HepG2 (cell line): ENCODE data around the gene SLCO2B1. TPM values are rescaled to one million over a fixed set of nuclear protein-coding genes. Genes with fewer than 3 reads are reported as not detected.

Source experiments
- ATF7 ChIP-seq, 2 experiments: fragments of 450-650 bp in 1 of 2; sonication (generic) in 1 of 2; formaldehyde crosslinking in 1 of 2; IDR thresholded peaks; 2 replicates each; pipeline versions ENCODE4 v1.4.0 to v1.6.1; 2016 to 2020; ENCODE audit warnings: antibody characterized with exemption in 1 of 2, mild to moderate bottlenecking in 1 of 2, missing genetic modification reagents in 1 of 2
- CHD2 ChIP-seq: IDR thresholded peaks from 2 replicates; pipeline ENCODE4 v1.6.1; 2011; ENCODE audit warnings: low read depth, low read length, improper control_type of control experiment
- DPF2 ChIP-seq: sonication (generic); formaldehyde crosslinking; IDR thresholded peaks from 2 replicates; pipeline ENCODE4 v1.4.0; 2020; ENCODE audit warnings: mild to moderate bottlenecking, low read depth, missing genetic modification reagents, borderline replicate concordance
- HHEX ChIP-seq: IDR thresholded peaks from 2 replicates; pipeline ENCODE4 v1.6.1; 2016; ENCODE audit warnings: control low read depth
- HNF1B ChIP-seq: sonication (generic); formaldehyde crosslinking; IDR thresholded peaks from 2 replicates; pipeline ENCODE4 v1.5.1; 2020; ENCODE audit warnings: mild to moderate bottlenecking, moderate library complexity, missing genetic modification reagents
- HNRNPL ChIP-seq: fragments of 200-400 bp; formaldehyde crosslinking; IDR thresholded peaks from 2 replicates; pipeline ENCODE4 v1.6.1; 2017; ENCODE audit warnings: mild to moderate bottlenecking, low read depth, low read length
- JUND ChIP-seq: sonication (generic); formaldehyde crosslinking; IDR thresholded peaks from 2 replicates; pipeline ENCODE4 v1.8.0; 2022; ENCODE audit warnings: mild to moderate bottlenecking, missing genetic modification reagents
- MEF2D ChIP-seq: sonication (generic); formaldehyde crosslinking; IDR thresholded peaks from 2 replicates; pipeline ENCODE4 v1.5.1; 2020; ENCODE audit warnings: mild to moderate bottlenecking, missing genetic modification reagents
- MYC ChIP-seq: sonication (generic); formaldehyde crosslinking; IDR thresholded peaks from 2 replicates; pipeline ENCODE4 v1.9.0; 2021; ENCODE audit warnings: missing genetic modification reagents, borderline replicate concordance
- NR1H2 ChIP-seq: sonication (generic); formaldehyde crosslinking; IDR thresholded peaks from 2 replicates; pipeline ENCODE4 v1.8.1; 2022; ENCODE audit warnings: low read depth, missing genetic modification reagents, borderline replicate concordance
- SIN3A ChIP-seq: IDR thresholded peaks from 2 replicates; pipeline ENCODE4 v1.6.1; 2011; ENCODE audit warnings: low read depth, mild to moderate bottlenecking, control low read depth, low read length, borderline replicate concordance
- ZC3H13 ChIP-seq: sonication (generic); formaldehyde crosslinking; IDR thresholded peaks from 2 replicates; pipeline ENCODE4 v1.8.1; 2023; ENCODE audit warnings: mild to moderate bottlenecking, missing genetic modification reagents, moderate library complexity
- ZC3H4 ChIP-seq: sonication (generic); formaldehyde crosslinking; IDR thresholded peaks from 2 replicates; pipeline ENCODE4 v1.4.0; 2020; ENCODE audit warnings: missing genetic modification reagents, borderline replicate concordance
- ZFP91 ChIP-seq: sonication (generic); formaldehyde crosslinking; IDR thresholded peaks from 2 replicates; pipeline ENCODE4 v1.9.0; 2022; ENCODE audit warnings: missing genetic modification reagents, mild to moderate bottlenecking, borderline replicate concordance
- ZFX ChIP-seq: sonication (generic); formaldehyde crosslinking; IDR thresholded peaks from 2 replicates; pipeline ENCODE4 v1.4.0; 2020; ENCODE audit warnings: mild to moderate bottlenecking, low read depth, missing genetic modification reagents, moderate library complexity
- ZNF256 ChIP-seq: sonication (generic); formaldehyde crosslinking; conservative IDR thresholded peaks from 2 replicates; pipeline ENCODE4 v1.4.0; 2020; ENCODE audit warnings: missing genetic modification reagents
- ZNF260 ChIP-seq: sonication (generic); formaldehyde crosslinking; IDR thresholded peaks from 2 replicates; pipeline ENCODE4 v1.4.0; 2020; ENCODE audit warnings: missing genetic modification reagents, low read depth, mild to moderate bottlenecking, borderline replicate concordance
- ZNF276 ChIP-seq: sonication (generic); formaldehyde crosslinking; IDR thresholded peaks from 2 replicates; pipeline ENCODE4 v1.4.0; 2020; ENCODE audit warnings: mild to moderate bottlenecking, low read depth, missing genetic modification reagents
- ZNF510 ChIP-seq: sonication (generic); formaldehyde crosslinking; IDR thresholded peaks from 2 replicates; pipeline ENCODE4 v1.4.0; 2020; ENCODE audit warnings: low read depth, mild to moderate bottlenecking, missing genetic modification reagents
- ZNF530 ChIP-seq: sonication (generic); formaldehyde crosslinking; IDR thresholded peaks from 2 replicates; pipeline ENCODE4 v1.5.0; 2020; ENCODE audit warnings: low read depth, mild to moderate bottlenecking, missing genetic modification reagents
- ZNF660 ChIP-seq: sonication (generic); formaldehyde crosslinking; IDR thresholded peaks from 2 replicates; pipeline ENCODE4 v1.5.1; 2020; ENCODE audit warnings: mild to moderate bottlenecking, low read depth, missing genetic modification reagents, borderline replicate concordance
- polyA plus RNA-seq, 8 experiments: library from polyadenylated mRNA; depleted of rRNA in 3 of 8; stranded (reverse) in 7 of 8; unstranded in 1 of 8; fragments of >200 nt; fragmentation: Illumina TruSeq in 4 of 8; extraction: Trizol in 4 of 8; gene quantifications; 2 replicates each; pipeline versions ENCODE4 v1.2.1 to v1.2.3, GENCODE V29; 2011 to 2016; ENCODE audit warnings: low read depth in 4 of 8, missing spikeins in 1 of 8, mixed read lengths in 1 of 8; ENCODE audit not compliant: insufficient read depth in 1 of 8
- total RNA-seq, 5 experiments: library from RNA; depleted of rRNA; stranded (reverse); fragments of >200 nt; fragmentation: Illumina TruSeq; extraction: Trizol; gene quantifications; 2 replicates each; pipeline ENCODE4 v1.2.3, GENCODE V29; 2016; ENCODE audit warnings: low read depth in 1 of 5

Gene SLCO2B1
- total and polyA plus RNA-seq, 2 of the 13 experiments (the other 11 are each of a cell fraction or from before 2014, with no cell fraction given): 15.3 to 19.8 TPM

GRCh38 chr11:75169101-75169885 is 18.4 kb downstream of the SLCO2B1 start (continued):
- TF ChIP-seq ZNF260 (no peak), HNRNPL (0 out of 2 replicates have a peak, but pooled peaks have one; percentile 69), CHD2 (no peak), ZNF276 (0 out of 2 replicates have a peak, but pooled peaks have one; percentile 32), HHEX (no peak), ZNF510 (no peak), ZFX (CRISPR knock-in tag) (peak; percentile 28; the same call in 1 of the 2 replicates), MYC (CRISPR knock-in tag) (no peak), HNF1B (CRISPR knock-in tag) (no peak), SIN3A (no peak), NR1H2 (0 out of 2 replicates have a peak, but pooled peaks have one; percentile 46), ZNF660 (no peak), ZC3H4 (no peak), ZNF530 (CRISPR knock-in tag) (no peak), ATF7 (IDR thresholded peaks at IDR 0.05) (no peak), ATF7 (CRISPR knock-in tag; IDR thresholded peaks at IDR 0.05) (peak; percentile 52; the same call in 1 of the 2 replicates), MEF2D (no peak), ZC3H13 (CRISPR knock-in tag) (no peak), ZNF256 (no peak), ZFP91 (CRISPR knock-in tag) (0 out of 2 replicates have a peak, but pooled peaks have one; percentile 19), DPF2 (CRISPR knock-in tag) (0 out of 2 replicates have a peak, but pooled peaks have one; percentile 16), JUND (CRISPR knock-in tag) (no peak)
